Middle frontal gyrus (tissue), 1 donor: ENCODE results near the gene DMTF1.
"Not testable (repeated sequence)": the region's sequence is repeated elsewhere in the genome, so short reads cannot be mapped to it uniquely, and the experiment has no call there.

Experiments used
- DNase-seq: peaks from one replicate; pipeline ENCODE4 v3.0.0-alpha.2; 2015; ENCODE audit warnings: low spot score; ENCODE audit errors: extremely low spot score

Gene DMTF1

GRCh38 chr7:87220734-87221215 is 68.5 kb downstream of the DMTF1 start:
- no peak for DNase-seq

DNA sequence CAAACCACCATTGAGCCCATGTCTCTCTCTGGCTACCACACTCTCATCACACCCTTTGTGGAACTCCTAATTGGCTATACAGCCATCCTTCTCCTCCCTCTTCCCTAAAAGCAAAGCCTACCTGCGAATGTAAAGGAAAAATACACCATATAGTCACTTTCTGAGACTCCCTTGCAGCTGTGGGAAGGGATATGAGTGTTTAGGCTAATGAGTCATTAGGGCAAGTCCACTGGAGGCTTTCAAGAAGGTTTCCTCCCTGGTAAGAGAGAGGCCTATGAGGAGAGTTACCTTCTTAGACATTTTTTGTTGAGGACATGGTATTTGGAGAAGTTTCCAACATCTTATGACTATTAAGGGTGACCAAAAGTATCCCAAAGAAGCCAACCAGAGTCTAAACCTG is 71.4 kb downstream of the DMTF1 start:
- no peak for DNase-seq

- no peak for DNase-seq
Observed at GRCh38 chr7:87225696-87226095, 73.4 kb downstream of the DMTF1 start.

- no peak for DNase-seq
Observed at GRCh38 chr7:87226495-87226894, 74.2 kb downstream of the DMTF1 start.

DNA sequence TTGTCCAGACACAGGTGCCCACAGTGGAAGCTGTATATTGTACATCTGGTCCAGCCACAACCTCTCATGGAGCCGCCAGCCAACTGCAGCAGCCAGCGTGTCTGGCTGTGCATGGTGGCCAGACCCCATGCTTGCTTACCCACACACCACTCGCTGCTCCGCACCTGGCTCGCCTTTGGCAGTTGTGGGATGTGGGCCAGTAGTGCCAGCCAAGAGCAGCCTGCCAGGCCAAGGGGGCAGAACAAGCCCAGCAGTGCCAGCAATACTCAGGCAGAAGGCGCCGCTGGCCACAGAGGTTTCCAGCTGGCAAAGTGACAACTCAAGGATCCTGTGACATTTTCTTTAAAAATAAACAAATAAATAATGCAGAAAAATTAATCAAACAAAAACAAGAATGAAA is 79.0 kb downstream of the DMTF1 start:
- DNase-seq = no peak

- no peak for DNase-seq
Observed at GRCh38 chr7:87231711-87232110, 79.5 kb downstream of the DMTF1 start.

- DNase-seq = no peak
Observed at GRCh38 chr7:87234949-87235348, 82.7 kb downstream of the DMTF1 start.

GRCh38 chr7:87238464-87239051 is 86.3 kb downstream of the DMTF1 start:
- DNase-seq = not testable (repeated sequence)

GRCh38 chr7:87245671-87246070 is 93.4 kb downstream of the DMTF1 start:
- DNase-seq = not testable (repeated sequence)
